Transverse colon (tissue), 4 donors: Measurements from ENCODE around the gene DAAM1. TPM values are rescaled to one million over a fixed set of nuclear protein-coding genes. Genes with fewer than 3 reads are reported as not detected.

ENCODE experiments used
- DNase-seq: peaks from one replicate; pipeline ENCODE4 v3.0.0-alpha.2; 2019
- H3K27ac ChIP-seq, 4 donors: fragments of 200-600 bp; sonication (generic); 2 replicates each; pipeline ENCODE4 v1.5.1; 2016 to 2018; ENCODE audit warnings: inconsistent platforms in 4 of 4
- H3K27me3 ChIP-seq: fragments of 200-600 bp; sonication (generic); 2 replicates; pipeline ENCODE4 v1.5.1; 2017; ENCODE audit warnings: inconsistent platforms
- H3K36me3 ChIP-seq, 4 donors: fragments of 200-600 bp; sonication (generic); 2 replicates each; pipeline ENCODE4 v1.5.1; 2017 to 2019; ENCODE audit warnings: inconsistent platforms in 4 of 4
- H3K4me1 ChIP-seq, 4 donors: fragments of 200-600 bp; sonication (generic); 2 replicates each; pipeline ENCODE4 v1.5.1; 2017 to 2020; ENCODE audit warnings: inconsistent platforms in 4 of 4
- H3K4me3 ChIP-seq, 4 donors: fragments of 200-600 bp; sonication (generic); 1 replicate in 1 of 4; 2 replicates in 3 of 4; pipeline versions ENCODE4 v1.5.1 to v1.6.1; 2017 to 2019; ENCODE audit warnings: inconsistent platforms in 4 of 4
- H3K9me3 ChIP-seq, 2 donors: fragments of 200-600 bp; sonication (generic); 2 replicates each; pipeline ENCODE4 v1.5.1; 2017 to 2019; ENCODE audit warnings: inconsistent platforms in 2 of 2
- EP300 ChIP-seq: sonication (generic); formaldehyde crosslinking; IDR thresholded peaks from one replicate; pipeline ENCODE4 v1.6.1; 2017; ENCODE audit warnings: antibody characterized with exemption, low read depth
- POLR2A ChIP-seq: fragments of 450-650 bp; IDR thresholded peaks from one replicate; pipeline ENCODE4 v1.6.1; 2016; ENCODE audit warnings: antibody characterized with exemption, mild to moderate bottlenecking, moderate library complexity
- POLR2AphosphoS5 ChIP-seq, 3 donors: sonication (generic); formaldehyde crosslinking; IDR thresholded peaks; one replicate each; pipeline ENCODE4 v1.6.1; 2016; ENCODE audit warnings: antibody characterized with exemption in 3 of 3
- WGBS, 2 donors: methylation state at CpG; one replicate each; pipeline ENCODE4 v1.1.5; 2018; ENCODE audit warnings: low coverage in 1 of 2; 5-methylcytosine and 5-hydroxymethylcytosine counted together
- in situ Hi-C, 4 donors: fragments of 200-750 bp; cut with MboI; loops; one replicate each; pipeline versions ENCODE4 v1.15.0 to v1.15.1; 2017; ENCODE audit warnings: low sequenced_read_pairs in 3 of 4, low pct_ligation_motif_present in 1 of 4, low pct_unique_long_range_greater_than_20kb in 1 of 4
- intact Hi-C: fragments of 100-400 bp; cut with DNase I; formaldehyde crosslinking; loops from one replicate; pipeline ENCODE4 v1.15.1; 2023; ENCODE audit warnings: low total_unique reads
- total RNA-seq, 4 donors: library from RNA; depleted of rRNA; stranded (reverse); fragments of >200 nt; gene quantifications; one replicate each; pipeline ENCODE4 v1.1.0, GENCODE V29; 2016
- TF ChIP-seq, protein P1 (sequence below), 5 experiments: fragments of 200-600 bp in 3 of 5; fragments of 450-650 bp in 2 of 5; sonication (generic) in 3 of 5; IDR thresholded peaks; 1 replicate in 2 of 5; 2 replicates in 3 of 5; pipeline ENCODE4 v1.5.1; 2016 to 2017; ENCODE audit warnings: antibody characterized with exemption in 5 of 5, inconsistent platforms in 3 of 5, mild to moderate bottlenecking in 2 of 5, moderate library complexity in 1 of 5

The DAAM1 gene
- total RNA-seq, 4 donors from 2014 or later, result 23.9 to 44.5 (median 42.8) TPM

DNA sequence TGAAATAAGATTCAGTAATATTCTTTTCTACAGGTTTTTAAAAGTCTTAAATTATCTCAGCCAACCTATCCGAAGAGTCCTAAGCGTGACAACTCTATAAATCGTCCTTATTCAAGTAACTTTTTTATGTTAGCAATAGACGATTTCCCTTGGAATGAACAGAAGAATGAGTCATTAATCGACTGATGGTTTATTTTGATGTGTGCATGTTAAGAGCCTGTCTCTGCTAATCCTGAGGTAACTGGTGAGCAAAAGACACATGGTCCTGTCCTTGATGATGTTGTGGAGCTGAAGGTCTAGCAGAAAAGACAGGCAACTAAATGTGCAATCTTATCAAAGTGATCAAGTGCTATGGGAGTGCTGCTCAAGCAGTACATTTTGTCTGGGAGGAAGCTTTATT, 80.4 kb downstream of the DAAM1 start:
- WGBS, 2 donors, result 89 to 96% methylated on average over 5 of the region's 5 CpGs
- intact Hi-C loops (no loop called here), in situ Hi-C loops (no loop called here)
- Histone ChIP-seq H3K4me1 (no peaks in the 10 kb centered on the region), H3K9me3 (no peaks in the 10 kb centered on the region), H3K4me3 (no peak overlapping the region), H3K36me3 (no peaks in the 10 kb centered on the region), H3K27ac (no peak overlapping the region), H3K27me3 (no peaks in the 10 kb centered on the region)
- DNase-seq, result no peak
- no peak for TF ChIP-seq EP300
- TF ChIP-seq, protein P1, sequence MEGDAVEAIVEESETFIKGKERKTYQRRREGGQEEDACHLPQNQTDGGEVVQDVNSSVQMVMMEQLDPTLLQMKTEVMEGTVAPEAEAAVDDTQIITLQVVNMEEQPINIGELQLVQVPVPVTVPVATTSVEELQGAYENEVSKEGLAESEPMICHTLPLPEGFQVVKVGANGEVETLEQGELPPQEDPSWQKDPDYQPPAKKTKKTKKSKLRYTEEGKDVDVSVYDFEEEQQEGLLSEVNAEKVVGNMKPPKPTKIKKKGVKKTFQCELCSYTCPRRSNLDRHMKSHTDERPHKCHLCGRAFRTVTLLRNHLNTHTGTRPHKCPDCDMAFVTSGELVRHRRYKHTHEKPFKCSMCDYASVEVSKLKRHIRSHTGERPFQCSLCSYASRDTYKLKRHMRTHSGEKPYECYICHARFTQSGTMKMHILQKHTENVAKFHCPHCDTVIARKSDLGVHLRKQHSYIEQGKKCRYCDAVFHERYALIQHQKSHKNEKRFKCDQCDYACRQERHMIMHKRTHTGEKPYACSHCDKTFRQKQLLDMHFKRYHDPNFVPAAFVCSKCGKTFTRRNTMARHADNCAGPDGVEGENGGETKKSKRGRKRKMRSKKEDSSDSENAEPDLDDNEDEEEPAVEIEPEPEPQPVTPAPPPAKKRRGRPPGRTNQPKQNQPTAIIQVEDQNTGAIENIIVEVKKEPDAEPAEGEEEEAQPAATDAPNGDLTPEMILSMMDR (IDR thresholded peaks at IDR 0.05), result no peak
- no peak for TF ChIP-seq POLR2AphosphoS5 (IDR thresholded peaks at IDR 0.05)
- TF ChIP-seq POLR2A, result no peak

DNA sequence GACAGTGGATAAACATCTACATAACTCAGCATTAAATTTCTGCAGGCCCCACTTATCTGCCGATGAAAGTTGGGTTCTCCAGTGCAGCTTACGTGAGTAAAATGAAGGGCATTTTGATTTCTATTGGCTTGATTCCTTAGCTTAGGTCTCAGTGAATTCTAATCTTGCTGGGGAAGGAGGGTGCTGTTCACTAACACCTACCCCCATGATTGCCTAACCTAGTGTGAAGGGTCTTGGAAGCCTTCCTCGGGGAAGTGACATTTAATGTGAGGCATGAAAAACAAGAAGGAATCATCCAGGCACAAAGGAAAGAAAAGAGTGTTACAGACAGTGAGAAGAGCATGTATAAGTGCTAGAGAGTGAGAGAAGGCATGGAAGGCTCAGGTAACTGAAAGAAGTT, 81.0 kb downstream of the DAAM1 start:
- intact Hi-C loops (no loop called here), in situ Hi-C loops (no loop called here)
- TF ChIP-seq EP300 (no peak), POLR2AphosphoS5 (IDR thresholded peaks at IDR 0.05) (no peak), POLR2A (no peak)
- TF ChIP-seq, protein P1 (IDR thresholded peaks at IDR 0.05), result no peak
- H3K27ac ChIP-seq, result no peak overlapping the region
- H3K36me3 ChIP-seq, result no peaks in the 10 kb centered on the region
- peaks cover 0 to 4% (median under 1%) of the 10 kb centered on the region in 4 donors for H3K4me1 ChIP-seq
- 86 to 95% methylated on average over 2 to 3 of the region's 3 CpGs for WGBS, 2 donors
- H3K27me3 ChIP-seq, result no peaks in the 10 kb centered on the region
- DNase-seq, result no peak
- H3K9me3 ChIP-seq, result no peaks in the 10 kb centered on the region
- no peak overlapping the region for H3K4me3 ChIP-seq

DNA sequence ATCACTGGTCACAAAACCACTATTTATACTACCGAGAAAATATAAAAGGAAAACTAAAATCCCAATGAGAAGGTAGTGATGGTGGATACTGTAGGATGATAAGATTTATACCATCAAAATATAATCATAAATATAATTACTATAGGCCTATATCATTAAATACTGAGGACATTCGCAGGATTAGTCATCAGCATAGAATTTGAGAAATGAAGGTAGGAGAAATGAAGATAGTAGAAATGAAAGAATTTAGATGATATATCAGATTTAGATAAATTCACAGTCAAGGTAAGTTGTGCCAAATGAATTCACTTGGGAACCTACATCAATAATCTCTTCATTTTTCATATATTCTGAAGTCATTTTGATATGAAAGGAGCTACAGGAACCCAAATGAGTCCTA, 82.8 kb downstream of the DAAM1 start:
- in situ Hi-C loops, result no loop called here
- no peak for DNase-seq
- no peak for TF ChIP-seq POLR2AphosphoS5 (IDR thresholded peaks at IDR 0.05)
- no peak for TF ChIP-seq POLR2A
- TF ChIP-seq, protein P1 (IDR thresholded peaks at IDR 0.05), result no peak
- TF ChIP-seq EP300, result no peak
- H3K9me3 ChIP-seq, result no peaks in the 10 kb centered on the region
- no peak overlapping the region for H3K27ac ChIP-seq
- intact Hi-C loops, result no loop called here
- peaks cover 4 to 22% (median 12%) of the 10 kb centered on the region in 4 donors for H3K4me1 ChIP-seq
- H3K36me3 ChIP-seq, result no peaks in the 10 kb centered on the region
- 89 to 91% methylated on average over 2 of the region's 2 CpGs for WGBS, 2 donors
- no peak overlapping the region for H3K4me3 ChIP-seq
- no peaks in the 10 kb centered on the region for H3K27me3 ChIP-seq

DNA sequence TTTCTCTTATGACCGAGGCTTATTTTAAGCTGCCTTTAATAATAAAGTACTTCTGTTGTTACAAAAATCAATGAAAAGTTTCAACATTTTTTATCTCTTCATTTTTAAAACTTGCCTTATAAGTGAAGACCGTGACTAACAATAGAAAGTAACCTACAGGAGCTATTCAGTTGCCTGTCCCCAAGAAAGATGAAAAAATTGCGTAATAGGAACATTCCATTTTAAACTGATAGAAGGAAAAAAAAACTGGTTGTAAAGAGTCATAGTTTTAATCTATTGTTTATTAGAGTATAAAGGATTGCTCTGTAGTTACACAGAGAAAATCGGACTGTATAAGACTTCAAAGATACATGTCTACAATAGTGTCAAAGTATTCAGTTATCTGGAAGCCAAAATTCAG, 83.3 kb downstream of the DAAM1 start:
- 88 to 90% methylated on average over 4 of the region's 4 CpGs for WGBS, 2 donors
- no peak for DNase-seq
- TF ChIP-seq POLR2AphosphoS5 (IDR thresholded peaks at IDR 0.05), result no peak
- no peak for TF ChIP-seq POLR2A
- TF ChIP-seq, protein P1 (IDR thresholded peaks at IDR 0.05), result no peak
- TF ChIP-seq EP300, result no peak
- Histone ChIP-seq H3K4me1 (peaks cover 4 to 23% (median 13%) of the 10 kb centered on the region in 4 donors), H3K4me3 (no peak overlapping the region), H3K36me3 (no peaks in the 10 kb centered on the region), H3K27me3 (no peaks in the 10 kb centered on the region), H3K9me3 (no peaks in the 10 kb centered on the region), H3K27ac (no peak overlapping the region)
- intact Hi-C loops, result no loop called here
- in situ Hi-C loops, result no loop called here
